DMS153 (cell line): ENCODE data around the gene NFATC2.
"Not testable (repeated sequence)": the region's sequence is repeated elsewhere in the genome, so short reads cannot be mapped to it uniquely, and the experiment has no call there.

Experiments
- DNase-seq: peaks from one replicate; lab custom pipeline; 2025; lab: John Stamatoyannopoulos, UW

NFATC2 gene

DNA sequence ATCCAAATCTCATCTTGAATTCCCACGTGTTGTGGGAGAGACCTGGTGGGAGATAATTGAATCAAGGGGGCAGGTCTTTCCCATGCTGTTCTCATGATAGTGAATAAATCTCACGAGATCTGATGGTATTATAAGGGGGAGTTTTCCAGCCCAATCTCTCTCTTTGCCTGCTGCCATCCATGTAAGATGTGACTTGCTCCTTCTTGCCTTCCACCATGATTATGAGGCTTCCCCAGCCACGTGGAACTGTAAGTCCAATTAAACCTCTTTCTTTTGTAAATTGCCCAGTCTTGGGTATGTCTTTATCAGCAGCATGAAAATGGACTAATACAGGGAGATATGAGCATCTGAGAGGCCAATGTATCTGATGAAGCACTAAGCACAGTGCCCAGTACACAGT, 26.0 kb upstream of the NFATC2 start:
- DNase-seq, result not testable (repeated sequence)

DNA sequence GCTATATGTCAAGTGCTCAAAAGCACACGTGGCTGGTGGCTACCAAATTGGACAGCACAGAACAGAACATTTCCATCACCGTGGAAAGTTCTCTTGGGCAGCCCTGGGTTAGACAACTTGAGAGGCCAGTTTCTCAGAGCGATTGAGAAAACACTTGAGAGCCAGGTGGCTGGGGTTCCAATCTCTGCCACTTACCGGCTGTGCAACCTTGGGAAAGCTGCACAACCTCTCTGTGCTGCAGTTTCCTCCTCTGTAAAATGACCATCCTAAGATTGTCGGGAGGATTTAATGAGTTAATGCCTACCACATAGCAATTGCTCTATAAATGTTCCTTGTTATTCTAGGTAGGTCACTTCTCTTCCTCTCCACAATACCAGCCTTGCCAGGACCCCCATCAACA, 25.1 kb upstream of the NFATC2 start:
- no peak for DNase-seq

DNA sequence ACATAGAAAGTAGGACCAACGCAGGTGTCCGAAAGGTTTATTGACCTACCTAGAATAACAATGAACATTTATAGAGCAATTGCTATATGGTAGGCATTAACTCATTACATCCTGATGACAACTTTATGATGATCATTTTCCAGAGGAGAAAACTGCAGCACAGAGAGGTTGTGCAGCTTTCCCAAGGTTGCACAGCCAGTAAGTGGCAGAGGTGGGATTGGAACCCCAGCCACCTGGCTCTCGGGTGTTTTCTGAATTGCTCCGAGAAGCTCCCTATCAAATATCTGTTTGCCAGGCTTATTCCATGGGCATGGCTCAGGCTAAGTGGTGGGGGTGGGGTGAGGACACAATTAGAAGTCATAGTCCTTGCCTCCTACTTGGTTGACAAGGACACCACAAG, 24.1 kb upstream of the NFATC2 start:
- no peak for DNase-seq

DNA sequence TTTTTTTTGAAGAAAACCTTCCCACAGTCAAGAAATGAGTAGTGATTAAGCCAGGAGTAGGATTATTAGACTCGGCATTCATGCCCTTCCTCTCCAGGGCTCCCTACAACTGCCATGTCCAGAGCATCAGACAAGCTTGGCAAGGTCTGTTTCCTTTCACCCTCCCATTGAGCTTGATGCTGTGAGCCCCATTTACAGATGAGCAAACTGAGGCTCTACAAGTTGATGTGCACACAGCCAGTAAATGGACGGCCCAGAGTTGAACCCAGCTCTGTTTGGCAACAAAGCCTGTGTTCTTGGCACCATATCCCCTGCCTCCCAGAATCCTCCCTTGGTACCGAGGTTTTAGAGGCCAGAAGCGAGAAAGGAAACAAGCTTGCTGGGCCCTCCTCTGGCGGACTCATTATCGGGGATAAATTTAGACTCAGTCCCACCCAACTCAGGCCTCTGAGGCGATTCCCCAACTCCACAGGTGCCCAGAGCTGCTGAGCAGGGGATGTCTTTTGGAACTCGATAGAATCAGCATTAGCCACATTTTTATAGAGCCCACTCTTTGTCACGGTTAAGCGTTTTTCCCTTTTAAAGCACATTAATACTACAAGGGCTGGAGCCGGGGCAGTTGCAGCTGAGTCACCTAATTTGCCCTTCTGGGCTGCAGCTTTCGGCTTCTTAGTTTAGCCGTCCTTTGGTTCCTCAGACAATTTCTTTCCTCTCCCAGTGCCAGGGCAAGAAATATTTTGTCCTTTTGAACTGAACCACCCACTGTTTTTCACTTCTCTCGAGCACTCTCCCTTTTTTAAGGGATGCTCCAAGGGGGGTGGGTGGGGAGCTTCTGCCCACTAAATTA, 23.0 kb upstream of the NFATC2 start:
- no peak for DNase-seq

DNA sequence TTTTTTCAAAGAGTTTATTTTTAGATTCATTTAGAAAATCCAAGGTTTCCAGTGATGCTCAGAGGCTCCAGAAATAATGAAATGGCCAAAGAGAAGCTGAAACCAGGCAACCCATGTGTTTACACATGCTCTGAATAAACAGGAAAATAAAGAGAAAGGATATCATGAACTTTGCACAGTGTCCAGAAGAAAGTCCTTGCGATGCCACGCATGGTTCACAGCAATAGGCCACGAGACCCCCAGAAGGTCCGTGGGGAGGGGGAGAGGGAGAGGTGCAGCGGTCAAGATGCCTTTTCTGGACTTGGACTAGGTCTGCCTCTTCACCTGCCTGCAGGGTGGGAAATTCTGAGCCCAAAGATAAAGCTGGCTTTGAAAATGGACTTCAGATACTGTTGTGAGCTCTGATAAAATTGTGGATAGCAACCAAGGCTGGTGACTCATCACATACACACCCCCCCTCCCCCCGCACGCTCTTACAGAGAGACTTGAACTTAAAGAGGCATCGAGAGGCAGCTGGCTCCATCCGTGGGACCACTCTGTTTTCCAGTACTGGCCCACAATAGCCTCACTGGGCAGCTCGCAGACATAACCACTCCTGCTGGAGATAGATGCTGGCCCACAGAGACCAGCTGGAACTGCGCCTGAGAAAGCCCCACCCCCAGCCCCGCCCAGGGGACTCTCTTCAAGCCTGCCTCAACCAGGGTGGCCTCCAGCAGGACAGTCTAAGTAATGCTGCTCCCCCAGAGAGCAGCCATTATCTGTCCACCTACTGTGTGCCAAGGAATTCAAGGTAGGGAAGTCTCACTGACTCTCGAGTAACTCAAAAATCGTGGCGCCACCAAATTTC, 21.2 kb upstream of the NFATC2 start:
- DNase-seq, result peak; percentile 43

DNA sequence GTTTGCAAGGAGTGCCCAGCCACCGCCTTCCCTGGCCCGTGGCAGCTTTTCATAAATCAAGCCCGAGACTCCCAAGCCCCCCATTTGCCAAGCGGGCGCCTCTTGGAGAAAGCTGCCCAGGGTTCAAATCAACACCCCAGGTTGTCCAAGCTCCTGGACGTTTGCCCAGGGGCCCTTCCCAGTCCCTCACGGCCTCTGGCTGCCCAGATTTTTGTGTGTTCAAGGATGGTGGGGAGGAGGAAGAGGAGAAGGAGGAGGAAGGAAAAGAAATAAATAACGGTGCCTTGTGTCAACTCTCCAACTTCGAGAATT, 20.6 kb upstream of the NFATC2 start:
- no peak for DNase-seq

DNA sequence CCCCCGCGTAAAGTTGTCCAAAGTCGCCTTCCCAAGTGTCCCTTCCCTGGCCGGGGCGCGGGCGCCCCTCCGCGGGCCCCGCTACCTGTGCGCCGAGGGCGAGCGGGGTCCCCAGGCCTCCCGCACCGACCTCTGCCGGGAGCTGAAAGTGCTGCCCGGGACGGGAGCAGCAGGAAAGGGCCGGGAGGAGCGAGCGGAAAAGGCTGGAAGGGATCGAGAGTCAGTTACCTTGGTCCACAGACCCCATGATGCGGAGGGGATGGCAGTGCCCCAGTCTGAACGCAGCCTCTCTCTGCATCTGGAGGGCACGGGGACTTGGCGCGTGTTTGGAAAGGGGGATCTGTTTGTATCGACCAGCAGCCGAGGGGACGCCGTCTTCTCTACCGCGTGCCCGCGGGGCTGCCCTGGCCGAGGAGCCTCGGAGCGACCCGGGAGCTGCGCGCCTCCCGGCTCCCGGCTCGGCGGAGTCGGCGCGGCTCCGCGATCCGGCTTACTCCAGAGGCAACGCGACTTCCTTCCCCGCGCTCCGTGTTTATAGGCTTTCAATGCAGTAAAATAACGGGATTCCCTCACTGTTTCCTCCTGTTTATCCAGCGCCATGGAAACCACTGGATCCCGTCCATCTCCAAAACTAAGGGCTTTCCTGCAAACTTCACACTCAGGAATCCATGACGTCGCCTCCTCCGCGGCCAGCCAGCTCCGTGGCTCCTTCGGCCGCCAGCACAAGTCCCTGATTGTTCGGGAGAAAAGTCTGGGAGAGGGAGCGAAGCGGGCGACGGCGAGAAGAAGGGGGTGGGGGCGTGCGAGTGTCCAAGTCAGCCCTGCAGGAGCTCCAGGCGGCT, 20.0 kb upstream of the NFATC2 start:
- no peak for DNase-seq

DNA sequence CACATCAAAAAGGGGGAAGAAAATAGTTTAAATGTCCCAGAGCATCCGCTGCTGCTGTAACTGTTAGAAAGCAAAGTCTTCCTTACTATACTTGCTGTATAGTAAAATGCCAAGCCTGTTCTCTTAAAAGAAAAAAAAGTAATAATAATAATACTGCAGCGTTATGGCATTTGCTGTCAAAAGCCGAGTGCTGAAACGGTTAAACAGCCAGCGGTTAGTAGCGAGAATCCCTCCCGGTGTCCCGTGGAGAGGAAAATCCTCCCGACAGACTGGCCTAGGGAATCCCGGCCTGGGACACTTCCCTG, 19.5 kb upstream of the NFATC2 start:
- no peak for DNase-seq

DNA sequence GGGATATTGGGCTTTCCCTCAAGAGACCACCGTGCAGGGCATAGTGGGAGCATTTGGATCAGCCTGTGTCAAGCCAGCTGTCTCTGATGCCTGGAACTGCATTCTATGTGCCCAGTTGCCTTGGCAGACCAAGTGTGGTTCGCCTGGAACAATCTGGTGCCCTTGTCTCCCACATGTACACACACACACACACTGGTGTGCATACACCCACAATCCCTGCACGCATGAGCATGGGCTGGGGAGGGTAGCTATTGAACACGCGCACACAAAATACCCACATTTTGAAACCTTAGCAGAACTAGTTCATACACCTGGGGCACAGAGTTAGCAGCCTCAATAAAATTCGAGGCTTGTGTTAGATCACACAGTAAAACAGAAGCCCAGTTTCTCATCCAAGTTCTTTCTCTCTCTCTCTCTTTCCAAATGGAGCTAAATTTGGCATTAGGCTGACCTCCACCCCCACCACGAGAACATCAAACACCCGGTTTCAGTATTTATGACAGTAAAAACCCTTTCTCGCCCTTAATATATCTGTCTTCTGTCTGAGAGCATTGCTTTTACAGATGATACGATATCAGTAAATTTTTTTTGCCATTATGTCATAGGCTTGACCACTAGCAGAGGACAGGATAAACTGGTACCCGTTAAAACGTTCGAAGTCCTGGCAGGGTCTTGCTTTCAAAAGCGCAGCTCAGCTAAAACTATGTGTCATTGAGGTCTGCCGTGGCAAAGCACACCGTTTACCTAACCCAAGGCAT, 18.2 kb upstream of the NFATC2 start:
- no peak for DNase-seq

DNA sequence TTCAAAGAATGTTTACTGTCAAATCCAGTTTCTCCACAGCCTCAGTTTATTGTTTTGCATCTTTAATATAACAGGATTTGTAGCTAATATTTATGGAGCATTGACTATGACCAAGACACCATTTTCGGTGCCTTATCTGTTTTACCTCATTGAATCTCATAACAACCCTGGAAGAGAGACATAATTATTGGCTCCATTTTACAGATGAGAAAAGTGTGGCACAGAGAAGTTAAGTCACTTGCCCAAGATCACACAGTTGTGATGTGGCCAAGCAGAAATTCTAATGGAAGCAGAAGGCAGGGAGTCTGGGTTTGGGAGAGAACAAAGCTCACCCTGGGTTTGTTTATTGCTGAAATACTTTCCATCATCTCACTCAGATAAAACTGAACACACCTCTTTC, 17.5 kb upstream of the NFATC2 start:
- DNase-seq, result no peak

DNA sequence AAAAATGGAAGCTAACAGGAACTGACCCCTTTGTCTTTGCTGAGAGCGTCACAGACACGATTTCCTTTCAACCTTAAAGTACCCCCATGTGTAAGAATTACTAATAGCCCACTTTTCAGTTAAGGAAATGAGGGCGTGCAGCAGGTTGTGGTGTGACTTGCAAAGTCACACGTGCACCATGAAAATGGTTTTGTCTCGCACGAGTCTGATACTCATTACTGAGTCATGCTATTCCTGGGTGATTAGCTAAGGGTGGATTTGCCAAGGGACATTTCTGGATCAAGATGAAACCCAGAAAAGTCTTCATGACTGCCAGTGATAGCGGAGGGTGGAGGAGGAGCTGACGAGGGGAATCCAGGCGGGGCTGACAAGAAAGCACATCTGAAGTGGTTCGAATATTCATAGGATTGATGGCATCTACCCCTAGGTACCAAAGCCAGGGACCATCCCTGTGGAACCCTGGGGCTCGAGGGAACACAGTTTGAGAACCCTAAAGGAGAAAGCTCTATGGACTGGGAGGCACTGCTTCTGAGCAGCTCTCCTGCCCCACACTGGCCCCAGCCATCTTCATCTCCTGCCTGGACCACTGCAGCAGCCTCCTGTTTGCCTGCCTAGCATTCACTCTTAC, 12.1 kb upstream of the NFATC2 start:
- no peak for DNase-seq

DNA sequence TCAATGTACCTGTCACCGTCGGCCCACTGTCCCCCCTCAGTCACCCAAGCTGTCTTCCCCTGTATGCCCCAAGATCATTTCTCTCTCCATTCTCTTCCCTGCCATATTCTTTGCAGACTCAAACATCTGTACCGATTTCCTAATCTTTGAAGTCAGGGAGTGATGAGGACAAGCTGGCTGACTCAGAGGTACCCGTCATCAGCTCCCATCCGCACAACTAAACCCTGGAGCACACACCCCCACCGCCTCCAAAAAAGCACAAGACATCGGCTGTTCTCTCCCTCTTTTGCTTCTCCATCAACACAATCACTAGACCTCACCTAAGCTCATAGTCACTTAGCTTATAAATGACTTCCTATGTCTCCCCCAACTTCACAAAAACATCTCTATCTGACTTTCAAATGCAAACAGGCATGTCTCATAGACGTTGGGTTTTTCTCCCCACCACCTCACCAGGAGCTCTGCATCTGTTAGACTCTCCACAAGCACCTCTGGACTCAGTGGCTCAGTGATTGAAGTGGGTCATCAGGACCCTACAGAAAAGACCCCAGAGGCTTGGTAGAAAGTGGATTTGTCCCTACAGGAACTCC, 11.5 kb upstream of the NFATC2 start:
- DNase-seq, result no peak

DNA sequence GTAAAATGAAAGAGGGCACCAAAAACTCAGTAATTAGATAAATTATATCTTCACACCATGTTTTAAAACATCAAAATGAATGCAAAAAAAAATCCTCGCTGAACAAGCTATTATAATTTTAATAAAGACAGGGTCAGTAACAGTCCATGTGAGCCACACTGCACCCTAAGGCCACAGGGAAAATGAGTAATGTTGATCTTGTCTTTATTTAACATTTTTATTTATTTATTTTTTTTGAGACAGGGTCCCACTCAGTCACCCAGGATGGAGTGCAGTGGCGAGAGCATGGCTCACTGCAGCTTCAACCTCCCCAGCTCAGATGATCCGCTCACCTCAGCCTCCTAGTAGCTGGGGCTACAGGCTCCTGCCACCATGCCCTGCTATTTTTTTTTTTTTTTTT, 8.7 kb upstream of the NFATC2 start:
- no peak for DNase-seq

DNA sequence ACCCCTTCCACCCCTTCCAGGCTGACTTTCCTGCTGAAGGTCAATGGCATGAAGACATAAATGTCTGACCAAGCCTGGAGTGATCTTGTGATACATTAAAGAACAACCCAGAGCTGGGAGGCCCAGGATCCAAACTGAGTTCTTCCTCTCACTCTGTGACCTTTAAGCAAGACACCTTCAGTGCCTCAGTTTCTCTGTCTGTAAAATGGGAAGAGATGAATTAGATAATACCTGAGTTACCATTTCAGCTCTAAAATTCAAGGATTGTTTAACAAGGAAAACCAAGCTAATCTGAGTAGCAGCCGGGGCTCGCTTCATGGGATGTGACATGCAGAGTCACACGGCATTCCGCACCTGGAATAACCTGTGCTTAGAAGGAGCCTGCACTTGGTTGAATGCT, 7.0 kb upstream of the NFATC2 start:
- no peak for DNase-seq

DNA sequence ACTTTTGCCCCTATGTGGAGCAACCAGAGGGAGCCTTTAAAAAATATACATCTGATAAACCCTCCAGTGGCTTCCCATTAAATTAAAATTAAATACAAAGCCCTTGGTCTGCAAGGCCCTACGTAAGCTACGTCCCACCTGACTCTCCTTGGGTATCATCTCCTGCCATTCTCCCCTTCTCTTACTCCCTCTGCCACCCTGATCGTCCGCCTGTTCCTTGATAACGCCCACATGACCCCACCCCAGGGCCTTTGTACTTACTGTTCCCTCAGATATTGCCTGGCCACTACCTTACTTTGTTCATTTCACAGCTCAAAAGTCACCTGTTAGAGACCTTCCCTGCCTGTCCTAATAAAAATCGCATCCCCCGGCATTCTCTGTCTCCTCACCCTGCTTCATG, 5.4 kb upstream of the NFATC2 start:
- no peak for DNase-seq

DNA sequence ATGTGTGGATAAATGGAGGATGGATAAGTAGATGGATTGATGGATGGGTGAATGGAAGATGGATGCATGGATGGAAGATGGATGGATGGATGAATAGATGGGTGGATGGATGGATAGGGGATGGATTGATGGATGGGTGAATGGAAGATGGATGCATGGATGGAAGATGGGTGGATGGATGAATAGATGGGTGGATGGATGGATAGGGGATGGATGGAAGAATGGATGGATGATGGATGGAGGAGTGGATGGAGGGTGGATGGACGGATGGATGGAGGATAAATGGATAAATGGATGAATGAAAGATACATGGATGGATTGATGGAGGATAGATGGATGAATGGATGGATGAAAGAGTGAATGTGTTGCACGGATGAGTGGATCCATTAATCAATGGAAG, 3.0 kb upstream of the NFATC2 start:
- no peak for DNase-seq

DNA sequence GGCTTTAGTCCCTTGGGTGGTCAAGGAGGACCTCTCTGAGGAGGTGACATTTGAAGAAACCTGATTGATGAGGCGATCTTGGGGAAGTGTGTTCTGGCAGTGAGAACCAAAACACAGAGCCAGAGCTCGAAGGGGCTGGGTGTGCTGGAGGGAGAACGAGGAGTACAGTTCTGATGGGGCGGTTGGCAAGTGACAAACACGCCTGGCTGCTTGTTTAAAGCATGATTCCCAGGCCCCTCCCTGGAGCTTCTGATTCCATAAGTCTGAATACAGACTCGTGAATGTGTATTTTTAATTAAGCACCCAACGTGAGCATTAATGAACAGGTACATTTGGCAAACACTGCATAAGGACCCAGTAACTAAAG, 886 bp upstream of the NFATC2 start:
- no peak for DNase-seq

DNA sequence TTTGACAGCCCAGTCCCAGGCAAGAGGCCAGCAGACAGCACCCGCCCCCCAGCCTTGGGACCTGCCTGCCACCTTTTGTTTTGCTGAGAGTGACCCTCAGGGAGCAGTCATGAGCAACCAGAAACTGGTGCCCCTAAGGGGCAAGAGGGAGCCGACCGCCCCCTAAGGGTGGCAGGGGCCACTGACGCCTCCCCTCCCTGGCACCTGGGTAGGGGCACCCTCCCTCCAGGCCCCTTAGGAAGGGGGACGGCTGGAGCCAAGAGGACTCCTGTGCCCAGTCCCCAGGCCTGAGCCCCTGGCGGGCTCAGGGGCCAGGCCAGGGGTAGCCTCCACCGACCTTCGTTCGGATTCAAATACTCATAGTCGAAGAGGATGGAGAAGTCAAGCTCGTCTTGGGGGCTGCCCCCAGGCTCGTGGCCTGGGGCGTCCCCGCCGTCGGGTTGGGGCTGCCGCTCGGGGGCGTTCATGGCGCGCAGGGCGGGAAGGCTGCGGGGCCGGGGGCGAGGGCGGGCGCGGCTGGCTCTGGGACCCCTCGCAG, 417 bp downstream of the NFATC2 start:
- no peak for DNase-seq

DNA sequence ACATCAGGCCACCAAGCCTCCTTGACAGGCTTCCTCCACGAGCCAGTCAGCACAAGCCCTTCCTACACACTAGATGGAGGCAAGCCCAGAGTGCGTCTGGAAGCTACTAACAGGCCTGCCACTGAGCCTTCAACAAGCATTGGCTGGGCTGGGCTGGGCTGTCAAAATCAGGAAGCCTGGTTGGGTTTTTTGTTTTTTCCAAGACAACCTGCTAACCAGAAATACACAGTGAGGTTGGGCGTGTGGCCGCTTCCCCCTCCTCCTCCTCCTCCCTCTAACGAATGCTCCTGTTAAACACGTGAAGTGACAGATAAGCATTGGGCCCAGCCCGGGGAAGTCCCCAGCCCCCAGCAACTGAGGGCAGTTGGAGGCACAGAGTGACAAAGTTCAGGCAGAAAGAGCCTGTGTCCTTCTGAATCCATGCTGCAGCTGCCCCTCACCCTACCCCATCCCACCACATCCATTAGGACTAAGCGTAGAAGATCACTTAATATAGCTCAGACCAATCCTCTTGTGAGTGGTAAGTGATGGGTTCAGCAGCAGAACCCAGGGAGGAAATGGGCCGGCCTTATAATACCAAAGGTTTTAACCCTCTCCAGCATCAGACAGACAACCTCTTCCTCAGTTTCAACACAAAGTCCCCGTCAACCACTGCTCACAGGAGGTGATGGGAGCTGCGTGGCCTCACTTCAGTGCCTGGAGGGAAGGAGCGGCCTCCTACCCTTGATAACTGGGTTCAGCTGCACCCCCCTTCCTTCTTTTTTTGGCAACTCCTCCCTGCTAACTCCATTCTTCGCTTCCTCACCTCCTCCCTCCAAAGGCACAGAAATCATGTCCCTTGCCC, 1.1 kb downstream of the NFATC2 start:
- peak; percentile 83 for DNase-seq

DNA sequence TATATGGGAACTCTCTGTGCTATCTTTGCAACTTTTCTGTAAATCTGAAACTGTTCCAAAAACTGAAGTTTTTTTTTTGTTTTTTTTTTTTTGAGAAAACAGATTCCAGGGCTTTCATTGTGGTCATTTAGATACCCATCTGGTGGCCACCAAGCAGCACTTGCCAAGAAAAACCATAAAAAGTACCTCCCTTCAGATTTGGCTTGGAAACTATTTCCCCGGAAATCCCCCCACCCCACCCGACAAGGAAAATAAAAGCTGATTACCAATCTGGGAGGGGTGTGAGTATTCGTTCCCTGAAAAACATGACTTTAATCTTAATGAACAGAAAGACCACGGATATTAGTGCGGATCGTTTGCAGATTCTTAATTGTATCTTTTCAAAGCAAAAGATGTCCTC, 1.9 kb downstream of the NFATC2 start:
- DNase-seq, result no peak
